CD4-positive, alpha-beta T cell treated with Interleukin-6 for 4 hours (primary cell): Measurements from ENCODE around the gene CELF5.
"Not testable (repeated sequence)": the region's sequence is repeated elsewhere in the genome, so short reads cannot be mapped to it uniquely, and the experiment has no call there.

ENCODE experiments used
- DNase-seq: peaks from one replicate; pipeline ENCODE4 v3.0.0-alpha.2; 2020; ENCODE audit warnings: mixed read lengths

Gene CELF5

GRCh38 chr19:3190921-3191805, 33.3 kb upstream of the CELF5 start:
- no peak for DNase-seq

DNA sequence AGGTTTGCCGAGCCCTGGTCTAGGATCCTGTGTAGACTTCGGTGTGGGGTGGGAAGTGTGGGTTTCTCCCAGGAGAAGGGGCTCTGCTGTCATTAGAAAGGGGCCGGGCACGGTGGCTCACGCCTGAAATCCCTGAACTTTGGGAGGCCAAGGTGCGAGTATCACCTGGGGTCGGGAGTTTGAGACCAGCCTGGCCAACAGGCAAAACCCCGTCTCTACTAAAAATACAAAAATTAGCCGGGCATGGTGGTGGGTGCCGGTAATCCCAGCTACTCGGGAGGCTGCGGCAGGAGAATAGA, 32.7 kb upstream of the CELF5 start:
- not testable (repeated sequence) for DNase-seq

GRCh38 chr19:3192228-3192635, 32.2 kb upstream of the CELF5 start:
- no peak for DNase-seq

DNA sequence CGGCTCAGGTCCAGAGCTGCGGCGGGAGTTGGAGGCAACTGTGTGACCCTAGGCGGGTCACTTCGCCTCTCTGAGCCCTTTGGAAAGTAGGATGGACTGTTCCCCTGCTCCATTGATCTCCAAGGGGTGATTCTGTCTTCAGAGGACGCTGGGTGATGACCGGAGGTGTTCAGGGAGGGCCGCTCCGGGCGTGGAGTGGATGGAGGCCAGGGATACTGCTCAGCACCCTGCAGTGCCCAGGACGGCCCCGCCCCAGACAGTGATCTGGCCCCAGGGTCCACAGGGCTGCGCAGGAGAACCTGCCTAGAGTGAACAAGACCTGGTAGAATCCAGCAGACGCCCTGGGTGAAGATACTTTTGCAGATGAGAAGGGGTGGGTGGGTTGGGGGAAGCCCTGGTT, 31.8 kb upstream of the CELF5 start:
- no peak for DNase-seq

DNA sequence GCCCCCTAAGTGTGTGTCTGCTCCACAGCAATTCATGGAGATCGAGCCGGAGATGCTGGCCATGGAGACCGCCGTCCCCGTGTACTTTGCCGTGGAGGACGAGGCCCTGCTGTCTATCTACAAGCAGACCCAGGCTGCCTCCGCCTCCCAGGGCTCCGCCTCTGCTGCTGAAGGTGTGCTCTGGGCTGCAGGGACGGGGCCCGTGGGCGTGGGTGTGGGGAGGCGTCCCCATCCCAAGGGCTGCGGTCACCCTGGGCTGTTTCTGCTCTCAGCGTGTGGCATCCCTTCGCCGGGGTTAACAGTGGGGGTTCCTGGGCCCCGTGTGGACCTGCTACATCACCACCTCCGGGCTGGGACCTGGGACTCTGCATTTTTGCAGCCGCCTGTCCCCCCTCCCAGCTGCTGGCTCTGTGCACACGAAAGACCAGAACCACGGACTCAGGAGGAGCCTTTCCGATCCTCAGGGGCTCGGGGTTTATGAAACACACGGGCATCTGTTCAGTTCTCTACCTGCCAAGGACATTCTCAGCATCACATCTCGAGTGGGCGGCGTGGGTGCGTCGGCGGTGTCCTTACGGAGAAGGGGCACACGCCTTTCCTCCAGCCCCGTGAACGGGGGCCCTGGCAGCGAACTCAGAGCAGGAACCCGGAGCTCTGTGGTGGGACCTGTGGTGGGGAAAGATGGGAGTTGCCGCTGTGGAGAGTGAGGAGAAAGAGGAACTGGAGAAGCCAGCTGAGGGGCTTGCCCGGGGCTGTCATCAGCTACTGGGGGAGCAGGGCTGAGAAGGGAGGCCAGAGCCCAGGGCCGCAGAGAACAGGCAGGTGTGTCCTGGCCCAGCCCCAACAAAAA, 31.0 kb upstream of the CELF5 start:
- no peak for DNase-seq

DNA sequence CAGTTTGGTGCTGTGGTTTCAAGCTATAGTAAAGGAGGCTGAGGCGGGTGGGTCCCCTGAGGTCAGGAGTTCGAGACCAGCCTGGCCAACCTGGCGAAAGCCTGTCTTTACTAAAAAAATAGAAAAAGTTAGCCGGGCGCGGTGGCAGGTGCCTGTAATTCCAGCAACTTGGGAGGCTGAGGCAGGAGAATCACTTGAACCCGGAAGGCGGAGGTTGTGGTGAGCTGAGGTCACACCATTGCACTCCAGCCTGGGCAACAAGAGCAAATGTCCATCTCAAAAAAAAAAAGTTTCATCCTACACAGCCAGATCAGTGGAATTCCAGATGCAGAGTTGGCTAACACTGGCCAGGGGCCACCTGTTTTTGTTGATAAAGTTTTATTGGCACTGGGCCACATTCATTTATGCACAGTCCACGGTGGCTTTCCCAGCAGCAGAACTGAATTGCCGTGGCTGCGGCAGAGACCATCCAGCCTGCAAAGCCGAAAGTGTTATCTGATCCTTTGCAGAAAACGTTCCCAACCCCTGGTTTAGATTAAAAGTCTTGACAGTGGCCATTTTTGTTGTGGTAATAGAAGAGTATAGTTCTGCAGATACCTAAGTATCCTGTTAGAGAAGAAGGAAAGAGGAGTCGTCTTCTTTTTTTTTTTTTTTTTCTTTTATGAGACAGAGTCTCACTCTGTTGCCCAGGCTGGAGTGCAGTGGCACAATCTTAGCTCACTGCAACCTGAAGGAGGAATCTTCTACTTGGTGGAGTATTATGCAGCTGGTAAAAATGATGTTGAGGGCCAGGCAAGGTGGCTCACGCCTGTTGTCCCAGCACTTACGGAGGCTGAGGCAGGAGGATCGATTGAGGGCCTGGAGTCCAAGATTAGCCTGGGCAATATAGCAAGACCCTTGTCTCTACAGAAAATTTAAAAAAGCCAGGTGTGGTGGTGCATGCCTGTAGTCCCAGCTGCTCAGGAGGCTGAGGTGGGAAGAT, 30.1 kb upstream of the CELF5 start:
- no peak for DNase-seq

GRCh38 chr19:3196064-3196932, 28.2 kb upstream of the CELF5 start:
- no peak for DNase-seq

GRCh38 chr19:3196933-3197205, 27.6 kb upstream of the CELF5 start:
- no peak for DNase-seq

GRCh38 chr19:3198901-3199700, 25.4 kb upstream of the CELF5 start:
- DNase-seq, result no peak

GRCh38 chr19:3201072-3201700, 23.3 kb upstream of the CELF5 start:
- no peak for DNase-seq

- no peak for DNase-seq
Observed at GRCh38 chr19:3201911-3202310, 22.6 kb upstream of the CELF5 start.

DNA sequence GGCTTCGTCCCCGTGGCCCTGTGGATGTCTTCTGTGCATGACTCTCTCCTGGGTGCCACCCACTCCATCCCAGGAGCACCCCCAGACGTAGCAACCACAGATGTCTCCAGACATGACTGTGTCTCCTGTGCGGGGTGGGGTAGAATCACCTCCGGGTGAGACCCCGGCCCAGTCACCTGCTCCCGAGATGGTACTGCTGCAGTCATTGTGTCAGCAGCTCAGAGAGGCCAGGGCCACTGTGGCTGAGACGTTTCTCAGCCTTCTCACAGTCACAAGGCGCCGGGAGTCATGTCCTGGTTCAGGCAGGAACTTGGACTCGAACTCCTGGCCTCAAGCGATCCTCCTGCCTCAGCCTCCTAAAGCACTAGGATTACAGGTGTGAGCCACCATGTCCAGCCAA, 22.1 kb upstream of the CELF5 start:
- DNase-seq, result no peak

GRCh38 chr19:3202895-3203294, 21.6 kb upstream of the CELF5 start:
- not testable (repeated sequence) for DNase-seq

DNA sequence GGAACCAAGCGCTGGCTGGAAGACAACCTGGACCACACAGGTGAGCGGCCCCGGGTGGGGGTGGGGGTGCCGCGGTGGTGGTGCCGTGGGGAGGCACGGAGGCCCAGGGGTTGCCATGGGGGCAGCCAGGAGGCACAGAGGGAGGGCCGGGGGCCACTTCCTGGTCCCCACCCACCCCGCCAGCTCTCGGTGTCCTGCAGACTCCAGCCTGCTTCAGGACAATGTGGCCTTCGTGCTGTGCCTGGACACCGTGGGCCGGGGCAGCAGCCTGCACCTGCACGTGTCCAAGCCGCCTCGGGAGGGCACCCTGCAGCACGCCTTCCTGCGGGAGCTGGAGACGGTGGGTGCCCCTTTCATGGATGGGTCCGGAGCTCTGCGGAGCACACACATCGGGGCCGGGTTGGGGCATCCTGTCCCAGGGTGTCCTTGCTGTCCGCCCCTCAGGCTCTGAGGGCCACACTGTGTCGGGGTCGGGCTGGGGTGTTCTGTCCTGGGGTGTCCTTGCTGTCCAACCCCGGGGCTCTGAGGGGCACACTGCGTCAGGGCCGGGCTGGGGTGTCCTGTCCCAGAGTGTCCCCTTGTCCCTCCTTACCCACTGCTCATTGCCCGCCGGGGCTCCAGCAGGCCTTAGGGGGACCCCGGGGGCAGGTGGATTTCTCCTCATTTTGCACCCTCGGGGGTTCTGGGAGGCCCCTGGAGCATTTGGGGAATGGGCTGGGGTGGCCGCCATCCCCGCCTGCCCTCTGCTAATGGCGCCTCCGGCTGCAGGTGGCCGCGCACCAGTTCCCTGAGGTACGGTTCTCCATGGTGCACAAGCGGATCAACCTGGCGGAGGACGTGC, 20.4 kb upstream of the CELF5 start:
- no peak for DNase-seq

GRCh38 chr19:3204646-3205275, 19.7 kb upstream of the CELF5 start:
- no peak for DNase-seq

DNA sequence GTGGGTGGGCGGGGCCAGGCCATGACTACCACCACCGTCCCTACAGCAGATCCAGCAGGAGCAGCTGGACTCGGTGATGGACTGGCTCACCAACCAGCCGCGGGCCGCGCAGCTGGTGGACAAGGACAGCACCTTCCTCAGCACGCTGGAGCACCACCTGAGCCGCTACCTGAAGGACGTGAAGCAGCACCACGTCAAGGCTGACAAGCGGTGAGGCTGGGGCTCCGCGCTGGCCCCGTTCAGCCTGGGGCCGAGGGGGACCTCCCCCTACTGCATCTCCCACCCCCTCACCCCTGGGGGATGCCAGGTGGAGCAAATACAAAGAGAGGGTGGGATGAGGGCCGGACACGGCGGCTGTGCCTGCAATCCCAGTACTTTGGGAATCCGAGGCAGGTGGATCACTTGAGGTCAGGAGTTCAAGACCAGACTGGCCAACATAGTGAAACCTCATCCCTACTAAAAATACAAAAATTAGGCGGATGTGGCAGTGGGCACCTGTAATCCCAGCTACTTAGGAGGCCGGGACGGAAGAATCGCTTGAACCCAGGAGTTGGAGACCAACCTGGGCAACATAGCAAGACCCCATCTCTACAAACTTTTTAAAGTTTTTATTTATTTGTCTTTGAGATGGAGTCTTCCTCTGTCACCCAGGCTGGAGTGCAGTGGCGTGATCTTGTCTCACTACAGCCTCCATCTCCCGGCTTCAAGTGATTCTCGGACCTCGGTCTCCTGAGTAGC, 18.1 kb upstream of the CELF5 start:
- no peak for DNase-seq

DNA sequence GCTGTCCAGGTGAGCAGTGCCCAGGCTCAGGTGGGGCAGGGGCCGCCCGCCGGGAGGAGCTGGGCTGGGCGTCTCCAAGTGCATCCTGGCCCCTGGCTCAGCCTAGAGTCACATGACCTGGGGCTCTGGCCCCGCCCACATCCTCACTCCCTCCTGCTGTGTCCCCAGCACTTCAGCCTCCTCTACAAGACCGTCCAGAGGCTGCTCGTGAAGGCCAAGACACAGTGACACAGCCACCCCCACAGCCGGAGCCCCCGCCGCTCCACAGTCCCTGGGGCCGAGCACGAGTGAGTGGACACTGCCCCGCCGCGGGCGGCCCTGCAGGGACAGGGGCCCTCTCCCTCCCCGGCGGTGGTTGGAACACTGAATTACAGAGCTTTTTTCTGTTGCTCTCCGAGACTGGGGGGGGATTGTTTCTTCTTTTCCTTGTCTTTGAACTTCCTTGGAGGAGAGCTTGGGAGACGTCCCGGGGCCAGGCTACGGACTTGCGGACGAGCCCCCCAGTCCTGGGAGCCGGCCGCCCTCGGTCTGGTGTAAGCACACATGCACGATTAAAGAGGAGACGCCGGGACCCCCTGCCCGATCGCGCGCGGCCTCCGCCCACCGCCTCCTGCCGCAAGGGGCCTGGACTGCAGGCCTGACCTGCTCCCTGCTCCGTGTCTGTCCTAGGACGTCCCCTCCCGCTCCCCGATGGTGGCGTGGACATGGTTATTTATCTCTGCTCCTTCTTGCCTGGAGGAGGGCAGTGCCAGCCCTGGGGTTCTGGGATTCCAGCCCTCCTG, 16.8 kb upstream of the CELF5 start:
- DNase-seq, result no peak
